Keratinocyte (primary cell): ENCODE measurements around the gene B3GNT9.

Experiments
- CTCF ChIP-seq, 3 experiments: IDR thresholded peaks in 1 of 3; conservative IDR thresholded peaks in 1 of 3; optimal IDR thresholded peaks in 1 of 3; 2 replicates in 2 of 3; 3 replicates in 1 of 3; pipeline versions ENCODE3 to v1.5.1; 2011; ENCODE audit warnings: low read length in 3 of 3, mild to moderate bottlenecking in 3 of 3, moderate library complexity in 2 of 3, control low read depth in 1 of 3, inconsistent platforms in 1 of 3; ENCODE audit not compliant: insufficient read depth in 2 of 3; ENCODE audit errors: extremely low read depth in 1 of 3
- EZH2 ChIP-seq: IDR thresholded peaks from one replicate; pipeline ENCODE4 v1.6.1; 2012; ENCODE audit warnings: inconsistent platforms, mild to moderate bottlenecking, low read length, moderate library complexity

DNA sequence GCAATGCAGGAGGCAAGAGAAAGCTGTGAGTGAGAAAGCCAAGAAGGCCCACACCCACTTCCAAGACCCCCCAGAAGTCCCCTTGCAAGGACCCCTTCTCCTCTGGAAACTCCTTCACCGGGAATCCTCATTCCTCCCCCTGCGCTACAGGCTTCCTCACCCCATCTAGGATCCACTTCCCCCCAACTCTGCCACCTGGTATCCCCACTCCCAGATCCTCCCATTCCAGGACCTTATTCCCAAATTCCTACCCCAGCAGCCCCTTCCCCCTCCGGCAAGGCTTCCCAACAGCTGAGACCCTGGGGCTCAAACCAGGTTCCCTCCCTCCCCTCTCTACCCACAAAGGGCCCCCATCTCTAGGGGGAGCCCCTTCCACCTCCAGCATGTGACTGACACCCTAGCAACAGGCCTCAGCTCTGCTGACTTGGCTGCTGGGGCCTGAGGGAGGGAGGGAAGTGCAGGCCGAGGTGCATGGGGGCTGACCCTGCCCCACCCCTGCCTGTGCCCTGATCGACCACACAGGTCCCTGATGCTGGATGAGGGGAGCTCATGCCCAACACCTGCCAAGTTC is 15.9 kb upstream of the B3GNT9 start:
- no peak for TF ChIP-seq EZH2
- TF ChIP-seq CTCF (optimal IDR thresholded peaks at IDR 0.05 in 1 of 3, IDR thresholded peaks at IDR 0.05 in 1 of 3, conservative IDR thresholded peaks at IDR 0.05 in 1 of 3; ENCODE audit: extremely low read depth in 1 of 3, insufficient read depth in 2 of 3, low read length in 3 of 3): no peak
